HAP-1 (cell line): ENCODE data around the gene RARRES2.

Experiments used
- DNase-seq, 2 experiments: peaks; one replicate each; pipeline ENCODE4 v3.0.0-alpha.2; 2016 to 2020; ENCODE audit warnings: low spot score in 2 of 2
- H3K27me3 ChIP-seq: fragments of 250-450 bp; sonication (Bioruptor Pico); 2 replicates; pipeline ENCODE4 v1.5.1; 2020; ENCODE audit warnings: low read depth, mild to moderate bottlenecking, moderate library complexity
- H3K36me3 ChIP-seq: fragments of 250-450 bp; sonication (Bioruptor Pico); replicated peaks from 2 replicates; pipeline ENCODE4 v1.5.1; 2020; ENCODE audit warnings: mild to moderate bottlenecking
- H3K4me1 ChIP-seq: fragments of 250-450 bp; sonication (Bioruptor Pico); 2 replicates; pipeline ENCODE4 v1.5.1; 2020; ENCODE audit warnings: mild to moderate bottlenecking
- H3K4me3 ChIP-seq: fragments of 250-450 bp; sonication (Bioruptor Pico); 2 replicates; pipeline ENCODE4 v1.5.1; 2020; ENCODE audit warnings: mild to moderate bottlenecking, moderate library complexity
- H3K9me3 ChIP-seq: fragments of 250-450 bp; sonication (Bioruptor Pico); 2 replicates; pipeline ENCODE4 v1.5.1; 2020; ENCODE audit warnings: mild to moderate bottlenecking, moderate library complexity
- in situ Hi-C: fragments of 300-500 bp; cut with MboI; formaldehyde crosslinking; loops from 3 replicates; pipeline ENCODE4 v1.14.3; 2020; ENCODE audit warnings: low sequenced_read_pairs, inconsistent platforms, mixed read lengths

RARRES2 gene

GRCh38 chr7:150330211-150330885 is 11.1 kb downstream of the RARRES2 start:
- Histone ChIP-seq H3K27me3 (no peaks in the 10 kb centered on the region), H3K4me3 (no peak overlapping the region), H3K4me1 (no peaks in the 10 kb centered on the region), H3K9me3 (no peaks in the 10 kb centered on the region), H3K36me3 (no peaks in the 10 kb centered on the region)
- DNase-seq: no peak
- in situ Hi-C loops: no loop called here

- no peaks in the 10 kb centered on the region for H3K27me3 ChIP-seq
- H3K4me3 ChIP-seq: no peak overlapping the region
- no peak for DNase-seq
- H3K4me1 ChIP-seq: no peaks in the 10 kb centered on the region
- H3K36me3 ChIP-seq: no peaks in the 10 kb centered on the region
- H3K9me3 ChIP-seq: no peaks in the 10 kb centered on the region
- in situ Hi-C loops: no loop called here
Measured at GRCh38 chr7:150329331-150330120, 11.9 kb downstream of the RARRES2 start.

GRCh38 chr7:150327308-150327707 is 14.1 kb downstream of the RARRES2 start:
- in situ Hi-C loops: no loop called here
- Histone ChIP-seq H3K4me3 (no peak overlapping the region), H3K9me3 (no peaks in the 10 kb centered on the region), H3K4me1 (no peaks in the 10 kb centered on the region), H3K27me3 (no peaks in the 10 kb centered on the region), H3K36me3 (no peaks in the 10 kb centered on the region)
- DNase-seq: no peak

GRCh38 chr7:150326657-150327268 is 14.7 kb downstream of the RARRES2 start:
- no peaks in the 10 kb centered on the region for H3K4me1 ChIP-seq
- no peak for DNase-seq
- H3K4me3 ChIP-seq: no peak overlapping the region
- in situ Hi-C loops: no loop called here
- no peaks in the 10 kb centered on the region for H3K27me3 ChIP-seq
- no peaks in the 10 kb centered on the region for H3K36me3 ChIP-seq
- H3K9me3 ChIP-seq: no peaks in the 10 kb centered on the region

GRCh38 chr7:150325901-150326300 is 15.5 kb downstream of the RARRES2 start:
- DNase-seq: no peak
- Histone ChIP-seq H3K27me3 (no peaks in the 10 kb centered on the region), H3K4me3 (no peak overlapping the region), H3K4me1 (no peaks in the 10 kb centered on the region), H3K9me3 (no peaks in the 10 kb centered on the region), H3K36me3 (no peaks in the 10 kb centered on the region)
- in situ Hi-C loops: no loop called here

- DNase-seq: no peak
- Histone ChIP-seq H3K4me3 (no peak overlapping the region), H3K36me3 (no peaks in the 10 kb centered on the region), H3K4me1 (no peaks in the 10 kb centered on the region), H3K9me3 (no peaks in the 10 kb centered on the region), H3K27me3 (no peaks in the 10 kb centered on the region)
- in situ Hi-C loops: no loop called here
Measured at GRCh38 chr7:150325110-150325611, 16.3 kb downstream of the RARRES2 start.

DNA sequence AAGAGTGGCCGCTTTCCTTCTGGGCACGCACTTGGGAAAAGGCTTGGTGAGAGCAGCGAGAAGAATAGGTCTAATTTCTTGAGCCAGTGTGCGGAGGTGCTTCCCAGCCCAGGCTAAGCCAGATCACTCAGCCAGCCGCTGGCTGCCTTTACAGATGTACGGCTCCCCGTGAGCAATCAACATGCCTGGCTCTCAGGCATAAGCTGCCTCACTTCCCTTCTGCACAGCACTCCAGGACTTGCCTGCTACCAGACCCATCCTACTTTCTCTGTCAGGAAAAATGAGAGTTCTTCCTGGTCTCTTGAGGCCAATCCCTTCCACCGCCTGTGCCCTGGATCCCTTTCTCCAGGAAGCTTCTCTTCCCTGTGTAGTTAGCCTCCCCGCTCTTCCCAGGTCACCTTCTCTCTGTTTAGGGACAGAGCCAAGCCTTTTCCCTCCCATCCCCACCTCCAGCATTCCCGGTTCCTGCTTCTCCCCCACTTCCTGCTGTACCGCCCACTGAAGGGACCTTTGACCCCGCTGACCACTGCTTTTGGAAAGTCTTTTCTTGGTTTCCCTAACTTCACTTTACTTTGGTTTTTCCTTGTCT is 17.0 kb downstream of the RARRES2 start:
- Histone ChIP-seq H3K27me3 (no peaks in the 10 kb centered on the region), H3K9me3 (no peaks in the 10 kb centered on the region), H3K4me1 (no peaks in the 10 kb centered on the region), H3K36me3 (no peaks in the 10 kb centered on the region), H3K4me3 (no peak overlapping the region)
- no peak for DNase-seq
- in situ Hi-C loops: no loop called here

GRCh38 chr7:150323682-150324372 is 17.6 kb downstream of the RARRES2 start:
- no peaks in the 10 kb centered on the region for H3K4me1 ChIP-seq
- no peaks in the 10 kb centered on the region for H3K27me3 ChIP-seq
- no peak for DNase-seq
- H3K4me3 ChIP-seq: no peak overlapping the region
- H3K36me3 ChIP-seq: no peaks in the 10 kb centered on the region
- H3K9me3 ChIP-seq: no peaks in the 10 kb centered on the region
- in situ Hi-C loops: no loop called here

DNA sequence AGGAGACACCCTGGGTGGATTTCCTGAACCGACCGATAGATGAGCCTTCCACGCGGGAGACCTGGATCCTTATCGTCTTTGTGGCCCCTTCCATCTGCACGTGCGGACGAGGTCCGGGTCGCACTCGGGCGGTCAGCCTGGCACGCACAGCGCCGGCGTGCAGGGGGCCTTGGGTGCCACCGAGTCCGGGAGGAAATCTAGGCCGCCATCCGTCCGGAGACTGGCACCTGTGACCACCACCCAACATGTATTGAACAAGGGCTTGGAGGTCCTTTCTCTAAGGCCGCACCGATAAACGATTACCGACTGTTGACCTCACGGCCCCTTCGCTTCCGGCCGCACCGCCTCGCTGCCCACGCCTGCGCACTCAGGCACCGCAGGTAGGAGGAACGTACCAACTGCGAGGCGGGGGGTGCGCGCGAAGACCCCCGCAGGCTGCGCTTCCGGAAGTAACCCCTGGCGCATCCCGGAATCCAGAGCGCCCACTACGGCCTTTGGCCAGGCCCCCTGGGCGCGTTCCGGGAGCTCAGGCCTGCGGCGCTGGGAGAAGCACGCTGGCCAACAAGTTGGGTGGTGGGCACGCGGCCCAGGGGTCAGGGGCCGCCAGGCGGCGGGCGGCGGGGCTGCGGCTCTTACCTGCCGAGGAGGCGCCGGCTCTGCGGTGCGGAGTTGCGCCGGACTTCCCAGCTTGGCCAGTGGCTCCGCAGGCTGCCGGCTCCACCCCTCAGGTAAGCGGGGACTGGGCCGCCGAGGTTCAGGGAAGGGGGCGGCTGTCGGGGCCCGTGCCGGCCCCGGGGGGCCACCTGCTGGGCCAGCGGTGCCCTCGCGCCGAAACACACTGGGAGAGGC is 18.4 kb downstream of the RARRES2 start, which contains the start of the genes ACTR3C and LRRC61:
TSS of gene ACTR3C (minus strand) at position 713 of the 849 bp plus-strand sequence. CDS start 28,249 bp downstream, outside the sequence.
TSS of gene LRRC61 (plus strand) at position 523 of the 849 bp plus-strand sequence. CDS start 13,507 bp downstream, outside the sequence.
- Histone ChIP-seq H3K4me1 (no peaks in the 10 kb centered on the region), H3K36me3 (no peaks in the 10 kb centered on the region), H3K27me3 (no peaks in the 10 kb centered on the region), H3K9me3 (no peaks in the 10 kb centered on the region), H3K4me3 (no peak within 1 kb of the TSS)
- in situ Hi-C loops: no loop called here
- DNase-seq: no peak

DNA sequence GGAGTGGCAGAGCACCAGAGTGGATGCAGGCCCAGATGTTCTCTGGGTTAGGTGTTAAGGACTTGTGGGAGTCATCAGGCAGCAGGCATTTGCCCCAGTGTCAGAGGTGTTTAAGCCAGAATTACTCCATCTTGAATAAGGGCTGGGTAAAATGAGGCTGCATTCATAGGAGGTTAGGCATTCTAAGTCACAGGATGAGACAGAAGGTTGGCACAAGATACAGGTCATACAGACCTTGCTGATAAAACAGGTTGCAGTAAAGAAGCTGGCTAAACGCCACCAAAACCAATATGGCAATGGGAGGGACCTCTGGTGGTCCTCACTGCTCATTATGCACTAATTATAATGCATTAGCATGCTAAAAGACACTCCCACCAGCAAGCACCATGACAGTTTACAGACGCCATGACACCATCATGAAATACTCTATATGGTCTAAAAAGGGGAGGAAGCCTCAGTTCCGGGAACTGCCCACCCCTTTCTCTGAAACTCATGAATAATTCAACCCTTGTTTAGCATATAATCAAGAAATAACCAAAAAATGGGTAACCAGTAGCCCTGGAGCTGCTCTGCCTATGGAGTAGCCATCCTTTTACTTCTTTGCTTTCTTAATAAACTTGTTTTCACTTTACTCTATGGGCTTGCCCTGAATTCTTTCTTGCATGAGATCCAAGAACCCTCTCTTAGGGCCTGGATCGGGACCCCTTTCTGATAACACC is 19.2 kb downstream of the RARRES2 start:
- no peaks in the 10 kb centered on the region for H3K9me3 ChIP-seq
- DNase-seq: no peak
- no peaks in the 10 kb centered on the region for H3K36me3 ChIP-seq
- no peaks in the 10 kb centered on the region for H3K27me3 ChIP-seq
- H3K4me1 ChIP-seq: no peaks in the 10 kb centered on the region
- H3K4me3 ChIP-seq: no peak overlapping the region
- in situ Hi-C loops: no loop called here

DNA sequence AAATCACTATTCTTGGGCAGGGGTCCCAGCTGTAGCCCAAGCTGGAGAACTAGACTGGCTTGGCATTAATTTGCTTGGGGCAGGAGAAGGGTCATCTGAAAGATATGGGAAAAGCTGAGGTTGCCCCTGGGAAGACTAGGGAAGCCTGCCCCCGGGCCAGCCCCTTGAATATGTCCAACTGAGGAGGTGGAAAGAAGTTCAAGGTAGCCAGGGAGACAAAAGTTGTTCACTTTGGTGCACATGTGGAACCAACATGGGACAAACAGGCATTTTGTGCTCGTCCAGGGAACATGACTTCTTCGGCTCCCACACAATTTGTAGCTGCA is 19.7 kb downstream of the RARRES2 start:
- no peaks in the 10 kb centered on the region for H3K27me3 ChIP-seq
- no peak overlapping the region for H3K4me3 ChIP-seq
- no peak for DNase-seq
- H3K36me3 ChIP-seq: no peaks in the 10 kb centered on the region
- no peaks in the 10 kb centered on the region for H3K9me3 ChIP-seq
- in situ Hi-C loops: no loop called here
- H3K4me1 ChIP-seq: no peaks in the 10 kb centered on the region

- Histone ChIP-seq H3K27me3 (no peaks in the 10 kb centered on the region), H3K36me3 (no peaks in the 10 kb centered on the region), H3K4me3 (no peak overlapping the region), H3K4me1 (peaks cover 7% of the 10 kb centered on the region), H3K9me3 (no peaks in the 10 kb centered on the region)
- in situ Hi-C loops: no loop called here
- DNase-seq: no peak
Measured at GRCh38 chr7:150317748-150318444, 23.5 kb downstream of the RARRES2 start.
